HG03103 (cell line): ENCODE results near the gene LTBP2.
"Not testable (repeated sequence)": the region's sequence is repeated elsewhere in the genome, so short reads cannot be mapped to it uniquely, and the experiment has no call there.

Source experiments
- ATAC-seq: cut with Tn5 transposase; IDR thresholded peaks from one replicate; pipeline ENCODE4 v1.9.1; 2021; ENCODE audit warnings: low read depth; ENCODE audit not compliant: unreplicated experiment

Gene LTBP2

GRCh38 chr14:74557691-74558090 lies 54.3 kb downstream of the LTBP2 start:
- no peak for ATAC-seq

- no peak for ATAC-seq
Measured at GRCh38 chr14:74555476-74556050, 56.5 kb downstream of the LTBP2 start.

GRCh38 chr14:74554742-74555362 lies 57.2 kb downstream of the LTBP2 start:
- ATAC-seq: no peak

- ATAC-seq: no peak
Measured at GRCh38 chr14:74552623-74553022, 59.4 kb downstream of the LTBP2 start.

GRCh38 chr14:74551431-74552371 lies 60.3 kb downstream of the LTBP2 start:
- no peak for ATAC-seq

- ATAC-seq: no peak
Measured at GRCh38 chr14:74551001-74551400, 61.0 kb downstream of the LTBP2 start.

GRCh38 chr14:74550071-74550470 lies 62.0 kb downstream of the LTBP2 start:
- ATAC-seq: no peak

GRCh38 chr14:74549588-74549987 lies 62.4 kb downstream of the LTBP2 start:
- ATAC-seq: no peak

- ATAC-seq: no peak
Measured at GRCh38 chr14:74548881-74549280, 63.2 kb downstream of the LTBP2 start.

- no peak for ATAC-seq
Measured at GRCh38 chr14:74547331-74547927, 64.6 kb downstream of the LTBP2 start.

GRCh38 chr14:74546416-74546815 lies 65.6 kb downstream of the LTBP2 start:
- ATAC-seq: no peak

GRCh38 chr14:74545386-74545785 lies 66.7 kb downstream of the LTBP2 start:
- no peak for ATAC-seq

- ATAC-seq: no peak
Measured at GRCh38 chr14:74543771-74544438, 68.1 kb downstream of the LTBP2 start.

GRCh38 chr14:74542056-74542685 lies 69.9 kb downstream of the LTBP2 start:
- no peak for ATAC-seq

GRCh38 chr14:74541225-74541624 lies 70.8 kb downstream of the LTBP2 start:
- ATAC-seq: no peak

- no peak for ATAC-seq
Measured at GRCh38 chr14:74539503-74539902, 72.5 kb downstream of the LTBP2 start.

- no peak for ATAC-seq
Measured at GRCh38 chr14:74538411-74539391, 73.3 kb downstream of the LTBP2 start.

- ATAC-seq: not testable (repeated sequence)
Measured at GRCh38 chr14:74536336-74536735, 75.7 kb downstream of the LTBP2 start.

- no peak for ATAC-seq
Measured at GRCh38 chr14:74535756-74536325, 76.2 kb downstream of the LTBP2 start.
